Stimulated activated naive CD8-positive, alpha-beta T cell treated with anti-CD3 and anti-CD28 coated beads, Interleukin-15, amount 100 ng/mL, for 72 hours (primary cell): ENCODE results near the gene PPDPF.
"Not testable (repeated sequence)": the region's sequence is repeated elsewhere in the genome, so short reads cannot be mapped to it uniquely, and the experiment has no call there.

ENCODE experiments used
- ATAC-seq: fragments of 150-1000 bp; cut with Tn5 transposase; 2 replicates; pipeline ENCODE4 v1.10.0; 2021; ENCODE audit warnings: mild to moderate bottlenecking, moderate library complexity
- DNase-seq, 2 donors: peaks; one replicate each; pipeline ENCODE4 v3.0.0; 2021 to 2022
- H3K27ac Mint-ChIP-seq, 2 donors: one replicate each; pipeline ENCODE4 v1.8.0; 2022; ENCODE audit warnings: mild to moderate bottlenecking in 2 of 2, mixed read lengths in 2 of 2, moderate library complexity in 2 of 2
- H3K27me3 Mint-ChIP-seq: one replicate; pipeline ENCODE4 v1.8.0; 2022; ENCODE audit warnings: mixed read lengths
- H3K4me1 Mint-ChIP-seq: one replicate; pipeline ENCODE4 v1.8.0; 2022; ENCODE audit warnings: mild to moderate bottlenecking, mixed read lengths
- H3K4me3 Mint-ChIP-seq, 2 donors: one replicate each; pipeline ENCODE4 v1.8.0; 2022; ENCODE audit warnings: mild to moderate bottlenecking in 2 of 2, mixed read lengths in 2 of 2, moderate library complexity in 1 of 2
- H3K9me3 Mint-ChIP-seq, 2 donors: one replicate each; pipeline ENCODE4 v1.8.0; 2022; ENCODE audit warnings: mixed read lengths in 2 of 2

Gene PPDPF

GRCh38 chr20:63553251-63553932 lies 32.8 kb downstream of the PPDPF start:
- ATAC-seq = peak; percentile 71
- H3K4me3 Mint-ChIP-seq = peak overlapping the region; percentile 60 to 85
- no peaks in the 10 kb centered on the region for H3K9me3 Mint-ChIP-seq

GRCh38 chr20:63553933-63554290 lies 33.3 kb downstream of the PPDPF start, which contains the start of gene FNDC11:
Gene FNDC11, plus strand, starts transcription at chr20:63554159. Its CDS starts 1,505 bp downstream, at chr20:63555664.
- ATAC-seq = peak; percentile 36
- peak within 1 kb of the TSS in 1 of 2 donors; percentile 59 for H3K27ac Mint-ChIP-seq
- peaks cover 24% of the 10 kb centered on the region for H3K27me3 Mint-ChIP-seq
- DNase-seq = no peak
- H3K9me3 Mint-ChIP-seq = no peaks in the 10 kb centered on the region
- H3K4me1 Mint-ChIP-seq = peaks cover 41% of the 10 kb centered on the region
- H3K4me3 Mint-ChIP-seq = peak within 1 kb of the TSS; percentile 60 to 85

More at GRCh38 chr20:63553251-63553932, 32.8 kb downstream of the PPDPF start:
- DNase-seq = peak; percentile 91 to 98
- Mint-ChIP-seq H3K27ac (peak overlapping the region in 1 of 2 donors; percentile 48), H3K4me1 (peaks cover 41% of the 10 kb centered on the region), H3K27me3 (peaks cover 29% of the 10 kb centered on the region)

- H3K9me3 Mint-ChIP-seq = no peaks in the 10 kb centered on the region
- H3K4me3 Mint-ChIP-seq = peak overlapping the region; percentile 60 to 85
- no peak for ATAC-seq
- H3K27ac Mint-ChIP-seq = peak overlapping the region in 1 of 2 donors; percentile 59
- peaks cover 36% of the 10 kb centered on the region for H3K4me1 Mint-ChIP-seq
- peaks cover 17% of the 10 kb centered on the region for H3K27me3 Mint-ChIP-seq
- peak in 1 of 2 donors; percentile 33 for DNase-seq
These were observed 34.1 kb downstream of the PPDPF start for GRCh38 chr20:63554361-63555278.

GRCh38 chr20:63555661-63556381 lies 35.3 kb downstream of the PPDPF start:
- Mint-ChIP-seq H3K9me3 (no peaks in the 10 kb centered on the region), H3K27ac (no peak overlapping the region), H3K4me3 (no peak overlapping the region), H3K4me1 (peaks cover 33% of the 10 kb centered on the region), H3K27me3 (peaks cover 5% of the 10 kb centered on the region)
- ATAC-seq (no peak), DNase-seq (no peak)

DNA sequence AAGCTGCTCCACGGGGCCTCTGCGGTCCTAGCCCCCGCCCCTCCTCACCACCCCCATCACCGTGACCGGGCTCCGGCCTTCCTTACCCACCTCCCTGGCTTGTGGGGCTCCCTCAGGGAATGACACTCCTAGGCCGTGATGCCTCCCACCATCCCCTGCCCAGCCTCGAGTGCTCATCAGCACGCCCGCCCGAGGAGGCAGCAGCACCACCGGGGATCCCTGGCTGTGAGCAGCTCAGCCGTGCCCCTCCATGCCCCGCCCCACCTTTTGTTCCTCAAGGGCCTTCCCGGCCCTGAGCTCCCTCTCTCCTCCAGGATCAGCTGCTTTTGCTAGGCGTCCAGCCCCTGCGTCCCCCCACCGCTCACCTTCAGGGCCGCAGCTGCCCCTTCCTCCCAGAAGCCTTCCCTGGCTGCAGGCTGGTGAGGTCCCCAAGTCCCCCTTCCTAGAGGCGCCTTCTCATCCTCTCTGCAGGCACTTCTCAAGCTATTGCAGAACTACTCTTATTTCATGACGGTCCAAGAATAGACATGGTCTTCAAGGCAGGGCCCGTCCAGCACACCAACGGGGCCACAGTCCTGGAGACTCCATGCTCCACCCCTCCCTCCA lies 36.4 kb downstream of the PPDPF start:
- DNase-seq (no peak), ATAC-seq (no peak)
- Mint-ChIP-seq H3K4me1 (peaks cover 31% of the 10 kb centered on the region), H3K27ac (no peak overlapping the region), H3K27me3 (no peaks in the 10 kb centered on the region), H3K4me3 (no peak overlapping the region), H3K9me3 (no peaks in the 10 kb centered on the region)

DNA sequence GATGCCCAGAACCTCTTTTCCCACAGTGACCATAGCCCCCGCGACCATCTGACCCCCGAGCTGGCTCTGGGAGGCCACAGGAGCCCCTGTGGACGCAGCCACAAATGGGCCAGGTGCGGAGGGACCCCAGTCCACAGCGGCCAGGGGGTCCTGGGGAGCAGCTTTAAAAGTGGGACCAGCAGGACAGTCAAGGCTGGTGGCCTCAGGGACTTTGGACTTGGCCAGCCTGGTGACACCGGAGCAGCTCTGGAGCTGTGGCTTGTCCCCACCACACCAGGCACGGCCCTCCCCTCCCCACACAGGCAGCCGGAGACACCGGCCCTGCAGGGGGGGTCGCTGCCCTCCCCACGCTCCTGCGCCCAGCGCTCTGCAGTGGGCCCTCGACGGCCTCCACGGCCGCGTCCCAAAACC lies 36.9 kb downstream of the PPDPF start:
- ATAC-seq = no peak
- Mint-ChIP-seq H3K4me1 (peaks cover 26% of the 10 kb centered on the region), H3K27me3 (no peaks in the 10 kb centered on the region), H3K27ac (no peak overlapping the region), H3K4me3 (no peak overlapping the region), H3K9me3 (no peaks in the 10 kb centered on the region)
- DNase-seq = no peak

- peaks cover 15% of the 10 kb centered on the region for H3K4me1 Mint-ChIP-seq
- H3K27me3 Mint-ChIP-seq = no peaks in the 10 kb centered on the region
- H3K9me3 Mint-ChIP-seq = no peaks in the 10 kb centered on the region
- ATAC-seq (no peak), DNase-seq (no peak)
- H3K4me3 Mint-ChIP-seq = no peak overlapping the region
- no peak overlapping the region for H3K27ac Mint-ChIP-seq
These were observed 38.4 kb downstream of the PPDPF start for GRCh38 chr20:63558804-63559484.

DNA sequence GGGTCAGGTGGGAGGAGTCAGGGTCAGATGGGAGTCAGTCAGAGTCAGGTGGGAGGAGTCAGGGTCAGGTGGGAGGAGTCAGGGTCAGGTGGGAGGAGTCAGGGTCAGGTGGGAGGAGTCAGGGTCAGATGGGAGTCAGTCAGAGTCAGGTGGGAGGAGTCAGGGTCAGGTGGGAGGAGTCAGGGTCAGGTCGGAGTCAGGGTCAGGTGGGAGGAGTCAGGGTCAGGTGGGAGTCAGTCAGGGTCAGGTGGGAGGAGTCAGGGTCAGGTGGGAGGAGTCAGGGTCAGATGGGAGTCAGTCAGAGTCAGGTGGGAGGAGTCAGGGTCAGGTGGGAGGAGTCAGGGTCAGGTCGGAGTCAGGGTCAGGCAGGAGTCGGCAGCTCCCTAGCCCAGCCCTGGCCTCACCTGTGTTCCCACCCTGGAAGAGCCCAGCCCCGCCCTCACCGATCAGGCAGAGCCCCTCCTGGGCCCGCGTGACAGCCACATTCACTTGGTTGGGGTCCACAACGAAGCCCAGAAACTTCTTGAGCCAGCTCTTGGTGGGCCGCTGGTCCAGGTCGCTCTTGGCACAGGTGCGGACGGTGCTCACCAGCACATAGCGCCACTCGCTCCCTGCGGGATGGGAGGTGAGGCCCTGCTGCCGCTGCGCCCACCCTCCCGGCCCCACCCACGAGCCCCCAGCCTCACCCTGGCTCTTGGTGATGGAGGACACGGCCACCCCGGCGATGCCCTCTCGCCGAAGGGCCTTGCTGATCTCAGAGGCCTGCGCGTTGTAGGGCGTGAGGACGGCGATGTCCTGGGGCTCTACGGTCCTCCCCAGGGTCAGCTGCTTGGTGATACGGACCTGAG lies 39.1 kb downstream of the PPDPF start:
- H3K4me1 Mint-ChIP-seq, DNase-seq, H3K4me3 Mint-ChIP-seq, H3K9me3 Mint-ChIP-seq, H3K27me3 Mint-ChIP-seq, ATAC-seq, H3K27ac Mint-ChIP-seq: not testable (repeated sequence)

DNA sequence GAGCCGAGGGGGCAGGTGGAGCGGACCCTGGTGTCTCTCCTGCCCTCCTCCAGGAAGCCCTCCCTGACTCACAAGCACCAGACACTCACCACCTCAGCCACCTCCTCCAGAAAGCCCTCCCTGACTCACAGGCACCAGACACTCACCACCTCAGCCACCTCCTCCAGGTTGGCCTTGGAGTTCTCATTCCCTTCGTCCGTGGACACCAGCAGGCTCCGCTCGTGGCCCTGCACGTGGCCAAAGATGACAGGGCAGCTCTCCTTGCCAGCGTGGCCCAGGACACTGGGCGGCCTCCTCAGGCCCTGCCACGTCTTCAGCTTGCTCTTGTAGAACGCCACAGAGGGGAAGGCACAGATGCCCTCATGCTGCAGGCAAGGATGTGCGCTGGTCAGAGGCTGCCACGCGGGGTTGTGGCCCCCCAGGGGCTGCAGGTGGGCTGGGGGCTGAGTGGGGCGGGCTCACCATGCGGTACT lies 39.8 kb downstream of the PPDPF start:
- ATAC-seq (no peak), DNase-seq (no peak)
- no peaks in the 10 kb centered on the region for H3K9me3 Mint-ChIP-seq
- H3K27ac Mint-ChIP-seq = no peak overlapping the region
- H3K27me3 Mint-ChIP-seq = no peaks in the 10 kb centered on the region
- peaks cover 5% of the 10 kb centered on the region for H3K4me1 Mint-ChIP-seq
- H3K4me3 Mint-ChIP-seq = no peak overlapping the region

- DNase-seq (no peak), ATAC-seq (no peak)
- no peaks in the 10 kb centered on the region for H3K27me3 Mint-ChIP-seq
- H3K4me3 Mint-ChIP-seq = no peak overlapping the region
- H3K4me1 Mint-ChIP-seq = peaks cover 5% of the 10 kb centered on the region
- H3K9me3 Mint-ChIP-seq = no peaks in the 10 kb centered on the region
- H3K27ac Mint-ChIP-seq = no peak overlapping the region
These were observed 40.5 kb downstream of the PPDPF start for GRCh38 chr20:63560856-63561609.

DNA sequence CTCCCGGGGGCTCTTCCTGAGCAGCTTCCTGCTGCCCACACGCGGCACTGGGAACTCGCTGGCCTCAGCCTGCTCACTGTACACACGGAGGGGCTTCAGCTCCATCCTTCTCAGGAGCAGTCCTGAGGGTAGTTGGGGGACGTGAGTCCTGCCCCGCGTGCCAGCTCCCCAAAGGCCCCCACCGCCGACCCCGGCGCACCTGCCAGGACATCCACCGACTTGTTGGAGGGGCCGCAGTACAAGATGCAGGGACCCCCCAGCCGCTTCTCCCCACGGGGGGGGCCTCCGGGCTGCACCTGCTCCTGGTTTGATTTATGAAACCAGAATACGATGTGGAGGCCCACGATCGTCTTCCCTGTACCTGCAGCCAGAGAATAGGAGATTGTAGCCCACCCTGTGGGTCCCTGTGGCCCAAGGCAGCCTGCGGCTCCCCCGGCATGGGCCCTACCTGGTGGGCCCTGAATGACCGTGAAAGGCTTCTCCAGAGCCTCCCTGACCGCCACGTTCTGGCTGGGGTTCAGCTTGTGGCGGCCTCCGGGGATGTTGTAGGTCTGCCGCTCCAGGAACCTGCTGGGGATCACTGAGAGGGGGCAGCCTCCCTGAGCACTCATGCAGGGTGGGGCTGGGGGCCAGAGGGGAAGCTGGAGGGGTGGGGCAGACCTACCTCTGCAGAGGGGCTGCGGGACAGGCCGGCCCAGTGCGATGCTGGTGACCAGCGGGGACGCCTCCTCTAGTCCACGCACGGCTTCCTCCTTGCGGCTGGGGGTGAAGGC lies 41.2 kb downstream of the PPDPF start:
- no peak for ATAC-seq
- H3K4me3 Mint-ChIP-seq = no peak overlapping the region

GRCh38 chr20:63562461-63563224 lies 42.1 kb downstream of the PPDPF start:
- Mint-ChIP-seq H3K9me3 (no peaks in the 10 kb centered on the region), H3K4me3 (no peak overlapping the region), H3K27ac (no peak overlapping the region), H3K27me3 (no peaks in the 10 kb centered on the region), H3K4me1 (peaks cover 14% of the 10 kb centered on the region)
- DNase-seq = no peak
- ATAC-seq = no peak

More for the DNA sequence above, 41.2 kb downstream of the PPDPF start:
- no peaks in the 10 kb centered on the region for H3K27me3 Mint-ChIP-seq
- peaks cover 6% of the 10 kb centered on the region for H3K4me1 Mint-ChIP-seq
- no peaks in the 10 kb centered on the region for H3K9me3 Mint-ChIP-seq
- no peak for DNase-seq
- no peak overlapping the region for H3K27ac Mint-ChIP-seq
